AG09309 (cell line): ENCODE measurements around the gene PDZK1IP1.
"Not testable (repeated sequence)": the region's sequence is repeated elsewhere in the genome, so short reads cannot be mapped to it uniquely, and the experiment has no call there.

Experiments
- DNase-seq: peaks from one replicate; pipeline ENCODE4 v3.0.0-alpha.2; 2010; ENCODE audit warnings: low read depth
- H3K4me3 ChIP-seq: 2 replicates; pipeline ENCODE4 v1.5.1; 2011; ENCODE audit warnings: mild to moderate bottlenecking, low read depth, low read length, moderate library complexity; ENCODE audit not compliant: control insufficient read depth
- CTCF ChIP-seq: IDR thresholded peaks from 2 replicates; pipeline ENCODE4 v1.5.1; 2011; ENCODE audit warnings: mild to moderate bottlenecking, low read depth, low read length, inconsistent platforms; ENCODE audit not compliant: insufficient read depth, control insufficient read depth; ENCODE audit errors: missing control alignments

The PDZK1IP1 gene

GRCh38 chr1:47147047-47147785, 42.6 kb downstream of the PDZK1IP1 start:
- H3K4me3 ChIP-seq: no peak overlapping the region
- no peak for DNase-seq
- no peak for TF ChIP-seq CTCF

- H3K4me3 ChIP-seq, DNase-seq: not testable (repeated sequence)
Observed at GRCh38 chr1:47146495-47146894, 43.3 kb downstream of the PDZK1IP1 start.

GRCh38 chr1:47143654-47144053, 46.2 kb downstream of the PDZK1IP1 start:
- H3K4me3 ChIP-seq, DNase-seq: not testable (repeated sequence)
- peak; percentile 27 for TF ChIP-seq CTCF

GRCh38 chr1:47140358-47140757, 49.5 kb downstream of the PDZK1IP1 start:
- not testable (repeated sequence) for DNase-seq, H3K4me3 ChIP-seq

- H3K4me3 ChIP-seq: no peak overlapping the region
- no peak for DNase-seq
- TF ChIP-seq CTCF: no peak
Observed at GRCh38 chr1:47137925-47138615, 51.8 kb downstream of the PDZK1IP1 start.

GRCh38 chr1:47137198-47137597, 52.6 kb downstream of the PDZK1IP1 start, which contains the start of gene CYP4A22:
Gene CYP4A22 (plus strand): TSS chr1:47137441. CDS start chr1:47137486, 45 bp downstream.
- DNase-seq: no peak
- TF ChIP-seq CTCF: no peak
- H3K4me3 ChIP-seq: no peak within 1 kb of the TSS
